OCI-LY7 (cell line): ENCODE measurements around the gene CYP2C9. TPM values are rescaled to one million over a fixed set of nuclear protein-coding genes. Genes with fewer than 3 reads are reported as not detected.

ENCODE experiments used
- BruUV-seq: library from RNA; stranded (reverse); fragments of 400-500 nt; replicated peaks from 2 replicates; lab custom pipeline; 2021; lab: Mats Ljungman, UMichigan
- CTCF ChIA-PET: fragments of 300-600 bp; sonication (Branson Sonifier 250); formaldehyde crosslinking; loops from one replicate; lab custom pipeline; 2022; ENCODE audit warnings: antibody characterized with exemption; ENCODE audit not compliant: unreplicated experiment; lab: Charles Lee
- POLR2A ChIA-PET: fragments of 300-600 bp; sonication (Branson Sonifier 250); formaldehyde crosslinking; loops from one replicate; lab custom pipeline; 2022; ENCODE audit warnings: antibody characterized with exemption; lab: Charles Lee
- DNase-seq: peaks from one replicate; pipeline ENCODE4 v3.0.0-alpha.2; 2015; ENCODE audit warnings: low spot score
- H2AFZ ChIP-seq: fragments of 200-600 bp; sonication (generic), shearing (Covaris generic); 2 replicates; pipeline ENCODE4 v1.6.1; 2014; ENCODE audit warnings: mild to moderate bottlenecking, antibody characterized with exemption, low read length, moderate library complexity
- H3K27ac ChIP-seq: fragments of 200-600 bp; sonication (generic); 2 replicates; pipeline ENCODE4 v1.5.1; 2014; ENCODE audit warnings: mixed run types, low read depth, mild to moderate bottlenecking, moderate library complexity, low read length, inconsistent platforms; ENCODE audit not compliant: poor library complexity, severe bottlenecking
- H3K36me3 ChIP-seq: fragments of 200-600 bp; sonication (generic); 2 replicates; pipeline ENCODE4 v1.6.1; 2014; ENCODE audit warnings: mild to moderate bottlenecking, antibody characterized with exemption, low read length, moderate library complexity, mixed read lengths; ENCODE audit not compliant: insufficient read depth
- H3K4me1 ChIP-seq: fragments of 200-600 bp; sonication (generic); 2 replicates; pipeline ENCODE4 v1.5.1; 2014; ENCODE audit warnings: mild to moderate bottlenecking, low read length; ENCODE audit not compliant: insufficient read depth, poor library complexity, severe bottlenecking
- H3K4me2 ChIP-seq: fragments of 200-600 bp; sonication (generic); 2 replicates; pipeline ENCODE4 v1.6.1; 2014; ENCODE audit warnings: mild to moderate bottlenecking, low read length
- H3K4me3 ChIP-seq: fragments of 200-600 bp; sonication (generic); 2 replicates; pipeline ENCODE4 v1.5.1; 2014; ENCODE audit warnings: mild to moderate bottlenecking, low read depth, low read length; ENCODE audit not compliant: poor library complexity, severe bottlenecking
- H3K79me2 ChIP-seq: fragments of 200-600 bp; sonication (generic); 2 replicates; pipeline ENCODE4 v1.6.1; 2016; ENCODE audit warnings: low read depth, mild to moderate bottlenecking, low read length, moderate library complexity, mixed read lengths; ENCODE audit not compliant: insufficient read depth
- H3K9me2 ChIP-seq: fragments of 200-600 bp; sonication (generic); 2 replicates; pipeline ENCODE4 v1.6.1; 2016; ENCODE audit warnings: mild to moderate bottlenecking, low read length, mixed read lengths; ENCODE audit not compliant: insufficient read depth
- H3K9me3 ChIP-seq: fragments of 200-600 bp; sonication (generic); 2 replicates; pipeline ENCODE4 v1.6.1; 2014; ENCODE audit warnings: mild to moderate bottlenecking, mixed run types, low read length, mixed read lengths
- H4K20me1 ChIP-seq: fragments of 200-600 bp; sonication (generic); 2 replicates; pipeline ENCODE4 v1.6.1; 2014; ENCODE audit warnings: mild to moderate bottlenecking, antibody characterized with exemption, low read length, moderate library complexity, mixed read lengths; ENCODE audit not compliant: insufficient read depth
- EZH2phosphoT487 ChIP-seq: fragments of 200-600 bp; sonication (generic); IDR thresholded peaks from 2 replicates; pipeline ENCODE4 v1.6.1; 2018; ENCODE audit warnings: low read depth, borderline replicate concordance, mild to moderate bottlenecking, mixed run types, antibody characterized with exemption, low read length, moderate library complexity, mixed read lengths
- intact Hi-C: fragments of 100-400 bp; cut with micrococcal nuclease; formaldehyde crosslinking; loops from one replicate; pipeline ENCODE4 v1.10.0; 2022; ENCODE audit not compliant: unreplicated experiment
- total RNA-seq, 2 experiments: library from RNA; depleted of rRNA in 1 of 2; stranded (reverse); fragments of >200 nt in 1 of 2; shearing (Covaris generic) in 1 of 2; gene quantifications; 2 replicates each; pipeline ENCODE4 v1.2.3, GENCODE V29; 2014 to 2022
- TF ChIP-seq, protein P1 (sequence below): fragments of 200-600 bp; sonication (generic); conservative IDR thresholded peaks from 2 replicates; pipeline ENCODE4 v1.5.1; 2014; ENCODE audit warnings: mild to moderate bottlenecking, antibody characterized with exemption, low read length, moderate library complexity, mixed read lengths

CYP2C9 gene
- total RNA-seq, 2 experiments from 2014 or later, result not detected

DNA sequence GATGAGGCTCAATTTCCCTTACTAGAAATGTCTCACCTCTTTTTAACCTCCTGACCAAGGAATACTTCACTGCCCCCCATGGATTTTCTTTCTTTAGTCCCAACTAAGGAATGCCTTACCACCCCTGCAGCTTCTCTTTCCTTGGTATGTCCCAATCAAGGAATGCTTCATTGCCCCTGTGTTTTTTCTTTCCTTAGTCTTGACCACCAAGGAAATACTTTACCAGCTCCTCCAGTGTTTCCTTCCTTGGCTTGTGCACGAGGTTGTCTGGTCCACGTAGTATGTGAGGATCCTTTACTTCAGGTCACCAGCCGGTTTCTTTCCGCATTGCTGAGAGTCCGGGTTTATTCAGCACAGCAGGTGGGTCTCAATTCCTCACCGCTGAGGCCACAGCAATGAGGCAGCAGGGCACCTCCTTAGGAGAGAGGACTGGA lies 59.3 kb downstream of the CYP2C9 start:
- BruUV-seq, result no TSS peak
- no peak for TF ChIP-seq EZH2phosphoT487
- TF ChIP-seq, protein P1, sequence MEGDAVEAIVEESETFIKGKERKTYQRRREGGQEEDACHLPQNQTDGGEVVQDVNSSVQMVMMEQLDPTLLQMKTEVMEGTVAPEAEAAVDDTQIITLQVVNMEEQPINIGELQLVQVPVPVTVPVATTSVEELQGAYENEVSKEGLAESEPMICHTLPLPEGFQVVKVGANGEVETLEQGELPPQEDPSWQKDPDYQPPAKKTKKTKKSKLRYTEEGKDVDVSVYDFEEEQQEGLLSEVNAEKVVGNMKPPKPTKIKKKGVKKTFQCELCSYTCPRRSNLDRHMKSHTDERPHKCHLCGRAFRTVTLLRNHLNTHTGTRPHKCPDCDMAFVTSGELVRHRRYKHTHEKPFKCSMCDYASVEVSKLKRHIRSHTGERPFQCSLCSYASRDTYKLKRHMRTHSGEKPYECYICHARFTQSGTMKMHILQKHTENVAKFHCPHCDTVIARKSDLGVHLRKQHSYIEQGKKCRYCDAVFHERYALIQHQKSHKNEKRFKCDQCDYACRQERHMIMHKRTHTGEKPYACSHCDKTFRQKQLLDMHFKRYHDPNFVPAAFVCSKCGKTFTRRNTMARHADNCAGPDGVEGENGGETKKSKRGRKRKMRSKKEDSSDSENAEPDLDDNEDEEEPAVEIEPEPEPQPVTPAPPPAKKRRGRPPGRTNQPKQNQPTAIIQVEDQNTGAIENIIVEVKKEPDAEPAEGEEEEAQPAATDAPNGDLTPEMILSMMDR, result no peak
- ChIA-PET POLR2A (no interaction called here), CTCF (no interaction called here)
- Histone ChIP-seq H3K9me2 (no peaks in the 10 kb centered on the region), H3K36me3 (no peaks in the 10 kb centered on the region), H3K4me3 (no peak overlapping the region), H3K4me1 (no peaks in the 10 kb centered on the region), H3K27ac (no peak overlapping the region), H3K79me2 (no peaks in the 10 kb centered on the region), H3K9me3 (no peaks in the 10 kb centered on the region), H4K20me1 (no peaks in the 10 kb centered on the region), H2AFZ (no peak overlapping the region), H3K4me2 (no peak overlapping the region)
- intact Hi-C loops, result no loop called here
- no peak for DNase-seq

DNA sequence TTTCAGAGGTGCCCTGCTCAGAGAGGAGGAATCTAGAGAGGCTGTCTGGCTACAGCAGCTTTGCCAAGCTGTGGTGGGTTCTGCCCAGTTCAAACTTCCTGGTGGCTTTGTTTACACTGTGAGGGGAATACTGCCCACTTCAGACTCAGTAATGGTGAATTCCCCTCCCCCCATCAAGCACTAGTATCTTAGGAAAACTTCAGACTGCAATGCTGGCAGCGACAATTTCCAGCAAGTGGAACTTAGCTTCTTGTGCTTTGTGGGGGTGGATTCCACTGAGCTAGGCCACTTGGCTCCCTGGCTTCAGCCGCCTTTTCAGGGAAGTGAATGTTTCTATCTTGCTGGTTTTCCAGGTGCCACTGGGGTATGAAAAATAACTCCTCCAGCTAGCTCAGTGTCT lies 88.0 kb downstream of the CYP2C9 start:
- Histone ChIP-seq H4K20me1 (no peaks in the 10 kb centered on the region), H3K27ac (no peak overlapping the region), H3K36me3 (no peaks in the 10 kb centered on the region), H3K79me2 (no peaks in the 10 kb centered on the region), H3K4me1 (no peaks in the 10 kb centered on the region), H2AFZ (no peak overlapping the region), H3K4me3 (no peak overlapping the region), H3K9me3 (no peaks in the 10 kb centered on the region), H3K4me2 (no peak overlapping the region), H3K9me2 (no peaks in the 10 kb centered on the region)
- POLR2A ChIA-PET, result interaction anchor here (0.6 kb wide), 1 partner anchor 11 kb away, joined by 3 read pairs; no protein-coding TSS in a partner anchor
- CTCF ChIA-PET, result no interaction called here
- DNase-seq, result no peak
- BruUV-seq, result no TSS peak
- no peak for TF ChIP-seq EZH2phosphoT487
- TF ChIP-seq, protein P1, result no peak
- intact Hi-C loops, result no loop called here

DNA sequence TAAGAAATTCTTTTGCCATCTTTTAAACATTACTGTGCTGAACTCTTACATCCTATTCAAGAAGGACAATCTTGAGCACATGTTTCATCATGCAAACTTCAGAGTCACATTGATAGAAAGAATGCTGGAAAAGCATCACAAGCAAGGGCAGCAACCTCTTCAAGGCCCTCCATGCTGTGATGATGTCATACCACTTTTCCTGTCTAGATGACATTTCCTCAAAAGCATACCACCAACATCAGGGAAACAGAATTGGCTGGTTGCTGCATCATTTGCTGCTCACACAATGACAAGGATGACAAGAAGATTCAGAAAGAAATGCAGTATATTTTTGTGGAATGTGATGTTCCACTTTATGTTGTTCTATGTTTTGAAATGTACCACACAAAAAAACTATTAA lies 93.2 kb downstream of the CYP2C9 start:
- no peaks in the 10 kb centered on the region for H3K79me2 ChIP-seq
- no peaks in the 10 kb centered on the region for H3K9me2 ChIP-seq
- intact Hi-C loops, result no loop called here
- TF ChIP-seq, protein P1, result no peak
- TF ChIP-seq EZH2phosphoT487, result no peak
- no peak overlapping the region for H3K27ac ChIP-seq
- H3K9me3 ChIP-seq, result no peaks in the 10 kb centered on the region
- no peaks in the 10 kb centered on the region for H4K20me1 ChIP-seq
- no peak for DNase-seq
- H3K4me1 ChIP-seq, result no peaks in the 10 kb centered on the region
- no TSS peak for BruUV-seq
- H3K36me3 ChIP-seq, result no peaks in the 10 kb centered on the region
- H2AFZ ChIP-seq, result no peak overlapping the region
- no peak overlapping the region for H3K4me2 ChIP-seq
- POLR2A ChIA-PET, result no interaction called here
- CTCF ChIA-PET, result no interaction called here
- no peak overlapping the region for H3K4me3 ChIP-seq
